Endometrium (tissue), 2 donors: Measurements from ENCODE around the gene RAB6B.

Source experiments
- FAIRE-seq: peaks from 2 replicates; lab custom pipeline; 2012; peaks lifted over from hg19 to GRCh38; lab: Jason Lieb, UNC
- donor health status: control.
- donor health status: control.

The RAB6B gene

DNA sequence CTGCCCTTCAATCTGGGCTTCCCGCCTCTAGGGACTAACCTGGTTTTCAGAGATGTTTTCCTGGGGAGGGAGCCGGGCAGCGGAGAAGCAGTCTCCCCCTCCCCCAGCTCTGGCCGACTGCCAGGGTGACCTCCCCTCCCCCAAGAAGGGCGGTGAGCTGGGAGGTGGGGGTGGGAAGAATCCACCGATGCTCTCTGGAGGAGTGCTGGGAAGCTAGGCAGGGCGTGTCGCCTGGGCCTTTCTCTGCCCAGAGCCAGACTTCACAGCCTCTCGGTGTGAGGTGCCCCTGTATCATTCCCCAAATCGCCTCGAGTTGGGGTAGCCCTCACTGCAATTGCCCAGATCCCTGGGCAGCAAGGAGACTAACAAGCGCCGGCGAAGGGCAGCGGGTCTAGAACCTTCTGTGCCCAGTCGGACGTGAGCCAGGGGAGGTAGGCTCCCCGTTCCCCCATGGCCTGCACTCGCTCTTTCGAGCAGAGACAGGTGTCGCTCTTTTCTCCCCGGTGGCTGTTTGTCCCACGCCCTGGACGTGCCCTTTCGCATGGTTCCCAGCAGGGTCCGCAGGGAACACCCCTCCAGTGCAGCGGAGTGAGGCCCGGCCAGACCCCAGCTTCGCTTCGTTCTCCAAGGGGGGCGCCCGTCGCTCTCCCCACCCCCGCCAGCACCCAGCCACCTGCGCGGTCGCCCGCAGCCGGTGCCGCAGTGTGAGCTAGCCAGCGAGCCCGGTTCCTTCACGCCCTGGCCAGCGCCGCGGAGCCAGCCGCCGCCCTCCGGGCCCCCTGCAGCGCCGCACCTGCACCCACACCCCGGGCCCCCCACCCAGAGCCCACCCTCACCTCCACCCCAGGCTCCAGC, 1.1 kb downstream of the RAB6B start:
- no peak for FAIRE-seq

DNA sequence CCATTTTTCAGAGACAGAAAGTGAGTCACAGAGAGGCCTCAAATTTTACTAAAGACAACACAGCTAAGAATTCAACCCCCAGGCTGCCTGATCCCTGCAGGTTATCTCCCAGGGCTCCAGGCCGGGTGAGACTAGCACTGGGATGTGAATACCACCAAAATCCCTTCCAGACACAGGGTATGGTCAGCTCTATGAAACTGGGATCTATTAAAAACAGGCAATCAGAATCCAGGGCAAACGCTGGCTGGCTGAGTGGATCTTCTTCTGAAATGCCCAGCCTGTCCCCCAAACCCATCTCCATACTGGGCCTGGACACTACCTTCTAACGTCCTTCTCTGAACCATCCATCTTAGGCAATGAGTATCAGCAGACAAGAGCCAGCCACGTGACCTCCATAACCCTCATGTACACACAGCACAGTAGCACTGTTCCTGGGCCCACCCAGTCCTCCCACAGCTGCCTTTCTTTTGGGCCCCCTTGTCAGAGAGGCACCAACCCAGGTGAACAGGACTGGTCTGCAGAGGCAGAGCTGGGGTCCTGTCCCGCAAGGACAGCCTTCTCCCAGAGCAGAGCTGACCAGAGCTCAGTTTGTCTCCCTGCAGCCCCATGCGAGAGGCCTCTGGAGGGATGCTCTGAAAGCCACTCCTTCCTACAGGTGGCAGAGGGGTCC, 1.9 kb downstream of the RAB6B start:
- FAIRE-seq, result no peak

DNA sequence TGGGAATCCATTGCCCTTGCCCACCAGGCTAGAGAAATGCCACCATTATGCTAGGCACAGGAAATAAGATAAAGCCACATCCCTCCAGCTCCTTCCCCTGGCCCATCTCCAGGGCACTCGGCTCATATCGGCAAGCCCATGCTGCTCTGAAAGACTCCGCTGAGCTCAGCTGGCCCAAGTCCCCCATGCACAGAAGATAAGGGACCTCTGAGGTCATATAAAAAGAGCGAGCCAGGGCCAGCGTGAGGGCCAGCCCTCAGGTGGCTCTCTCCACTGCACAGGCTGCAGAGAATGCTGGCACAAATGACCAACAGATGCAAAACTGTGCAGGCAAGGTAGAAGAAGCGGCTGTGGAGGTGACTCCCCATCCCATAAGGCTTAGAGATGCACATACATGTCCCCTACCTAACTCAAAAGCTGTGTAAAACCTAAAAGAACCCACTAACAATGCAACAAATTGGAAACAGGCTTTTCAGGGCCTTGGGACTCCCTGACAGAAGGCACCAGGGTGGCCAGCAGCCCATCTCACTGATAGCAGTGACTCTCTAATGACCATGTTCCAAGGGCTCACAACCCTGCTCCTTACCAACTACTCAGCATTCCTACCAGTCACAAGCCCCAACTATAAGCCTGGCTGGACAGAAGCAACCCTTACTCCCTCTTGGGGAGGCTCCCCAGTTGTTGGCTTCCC, 3.0 kb downstream of the RAB6B start:
- no peak for FAIRE-seq

DNA sequence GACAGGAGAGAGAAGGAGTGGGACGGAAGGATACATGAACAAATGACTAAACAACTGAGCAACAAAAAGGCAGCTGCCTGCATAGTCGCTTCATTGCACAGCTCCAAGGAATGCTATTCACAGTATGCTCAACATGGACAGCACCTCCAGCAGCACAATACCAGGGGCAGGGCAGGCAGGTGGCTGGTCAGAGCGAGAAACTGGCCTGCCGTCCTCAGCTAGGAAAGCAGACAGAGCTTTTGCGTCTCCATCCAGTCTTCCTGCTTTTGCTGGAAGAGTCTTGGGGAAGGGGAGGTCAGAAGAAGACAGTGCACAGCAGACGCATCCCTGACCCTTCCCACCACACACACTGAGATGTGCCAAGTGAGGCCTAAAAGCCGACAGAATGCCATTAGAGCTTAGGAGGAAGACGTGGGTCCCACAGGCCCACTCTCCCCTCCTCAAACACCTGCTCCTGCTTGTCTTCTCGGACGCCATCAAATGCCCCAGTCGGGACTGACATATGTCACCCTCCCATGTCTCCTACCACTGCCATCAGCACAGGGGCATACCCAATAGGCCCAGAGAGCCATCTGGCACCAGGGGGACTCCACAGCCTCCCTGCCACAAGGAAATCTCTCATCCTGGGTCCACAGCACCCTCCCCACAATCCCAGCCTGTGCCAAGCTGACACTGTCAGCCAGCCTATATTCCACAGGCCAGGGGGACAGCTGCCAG, 3.9 kb downstream of the RAB6B start:
- FAIRE-seq, result no peak

DNA sequence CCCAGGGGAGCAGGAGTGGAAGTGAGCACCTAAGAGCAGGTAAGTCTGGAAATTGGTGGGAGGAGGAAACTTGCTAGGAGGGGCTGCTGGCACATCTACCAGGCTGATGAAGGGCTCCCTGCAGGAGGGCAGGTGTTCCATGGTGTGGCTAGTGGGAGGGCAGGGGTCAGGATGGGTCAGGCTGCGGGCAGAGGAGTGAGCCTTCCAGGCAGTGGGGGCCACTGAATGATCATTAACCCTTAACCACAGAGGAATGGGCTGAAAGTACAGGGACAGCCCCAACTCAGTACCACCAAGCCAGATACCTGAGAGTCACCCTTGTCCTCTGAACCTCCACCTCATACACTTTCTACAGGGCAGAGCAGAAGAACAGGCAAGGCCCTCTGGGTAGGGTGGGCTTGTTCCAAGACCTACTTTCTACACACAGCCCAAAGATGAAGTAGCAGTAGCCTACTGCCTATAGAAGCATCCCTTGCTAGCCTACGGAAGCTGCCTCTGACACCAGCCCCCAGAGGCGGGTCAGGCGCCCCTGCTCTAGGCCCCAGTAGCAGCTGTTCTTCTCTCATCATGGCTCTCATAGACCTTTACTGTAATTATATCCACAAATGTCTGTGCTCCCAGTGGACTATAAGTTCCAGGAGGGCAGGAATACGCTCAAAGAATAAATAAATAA, 4.6 kb downstream of the RAB6B start:
- no peak for FAIRE-seq

DNA sequence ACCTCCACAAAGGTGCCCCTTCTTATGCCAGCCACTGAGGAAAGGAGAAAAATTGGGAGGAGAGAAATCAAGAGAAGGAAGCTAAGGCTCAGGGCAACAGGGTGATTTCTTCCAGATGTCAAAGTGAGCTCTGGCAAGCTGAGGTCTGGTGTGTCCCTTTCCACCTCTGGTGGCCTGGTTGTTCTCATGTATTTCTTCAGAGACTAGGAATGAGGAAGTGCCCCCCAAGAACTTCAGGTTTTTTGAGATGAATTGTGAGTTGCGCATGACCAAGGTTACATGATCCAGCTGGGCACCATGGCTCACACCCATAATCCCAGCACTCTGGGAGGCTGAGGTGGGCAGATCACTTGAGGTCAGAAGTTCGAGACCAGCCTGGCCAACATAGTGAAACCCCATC, 5.6 kb downstream of the RAB6B start:
- no peak for FAIRE-seq

DNA sequence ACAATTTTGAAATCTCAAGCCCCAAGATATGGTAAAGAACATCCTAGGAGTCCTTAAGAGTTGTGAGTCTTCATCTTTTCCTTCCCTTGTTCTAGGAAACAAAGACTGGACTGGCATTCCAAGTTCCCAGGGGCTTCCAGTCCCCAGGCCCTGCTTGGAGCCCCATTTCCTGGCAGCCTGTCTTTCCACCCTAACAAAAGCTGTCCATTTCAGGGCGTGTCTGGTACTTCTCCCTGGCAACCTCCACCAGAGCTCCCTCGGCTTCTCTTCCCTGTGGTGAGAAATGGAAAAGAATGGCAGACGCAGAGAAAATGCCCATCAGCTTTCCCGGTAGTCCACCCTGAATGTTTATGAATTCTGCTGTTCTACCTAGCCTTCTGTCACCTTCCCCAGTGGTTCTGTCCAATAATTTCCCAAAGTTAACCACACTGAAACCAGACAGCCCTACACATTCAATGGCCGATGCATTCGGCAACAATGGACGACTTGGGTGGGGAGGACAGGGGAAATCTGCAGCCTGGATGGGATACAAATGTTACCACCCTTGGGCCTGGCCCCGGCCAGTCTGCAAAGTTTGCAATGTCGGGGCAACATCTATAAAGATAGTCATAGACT, 6.8 kb downstream of the RAB6B start:
- no peak for FAIRE-seq

DNA sequence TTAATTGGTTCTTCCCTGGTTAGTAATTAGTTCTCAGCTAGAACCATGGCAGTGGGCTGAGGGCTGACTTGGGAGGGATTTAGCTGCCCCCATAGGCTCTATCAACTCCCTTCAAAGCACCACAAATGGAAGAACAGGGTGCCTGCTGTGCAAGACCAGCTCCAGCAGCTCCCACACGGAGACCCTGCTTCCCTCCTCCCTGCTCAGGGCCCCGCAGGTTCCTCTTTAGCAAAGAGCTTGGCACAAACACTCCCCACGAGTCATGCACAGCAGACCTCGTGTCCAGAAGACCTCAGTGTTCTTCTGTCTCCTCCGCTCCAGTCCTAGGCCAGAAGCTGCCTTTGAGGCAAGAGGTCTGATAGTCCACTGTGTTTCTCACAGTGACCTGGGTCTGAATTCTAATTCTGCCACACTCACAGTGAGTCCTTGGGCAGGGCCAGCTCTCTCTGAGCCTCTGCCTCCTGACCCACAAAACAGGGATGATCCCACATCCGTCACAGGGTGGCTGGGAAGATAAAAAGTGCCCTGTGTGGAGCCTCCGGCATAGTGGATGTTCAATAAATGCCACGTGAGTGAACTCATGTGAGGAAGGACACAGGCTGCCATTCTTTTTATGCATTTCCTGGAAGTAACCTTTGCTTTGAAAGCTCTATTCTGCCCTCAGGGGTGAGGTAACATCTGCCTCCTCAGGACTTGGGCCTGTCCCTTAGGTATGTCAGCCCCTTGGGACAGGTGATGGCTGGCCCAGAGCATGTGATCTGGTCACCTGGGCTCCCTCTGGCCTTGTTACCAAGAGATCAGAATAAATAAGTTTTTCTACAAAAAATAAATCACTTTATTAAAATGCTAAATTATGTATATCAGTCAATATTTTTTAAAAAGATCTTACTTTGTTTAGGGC, 7.6 kb downstream of the RAB6B start:
- no peak for FAIRE-seq

DNA sequence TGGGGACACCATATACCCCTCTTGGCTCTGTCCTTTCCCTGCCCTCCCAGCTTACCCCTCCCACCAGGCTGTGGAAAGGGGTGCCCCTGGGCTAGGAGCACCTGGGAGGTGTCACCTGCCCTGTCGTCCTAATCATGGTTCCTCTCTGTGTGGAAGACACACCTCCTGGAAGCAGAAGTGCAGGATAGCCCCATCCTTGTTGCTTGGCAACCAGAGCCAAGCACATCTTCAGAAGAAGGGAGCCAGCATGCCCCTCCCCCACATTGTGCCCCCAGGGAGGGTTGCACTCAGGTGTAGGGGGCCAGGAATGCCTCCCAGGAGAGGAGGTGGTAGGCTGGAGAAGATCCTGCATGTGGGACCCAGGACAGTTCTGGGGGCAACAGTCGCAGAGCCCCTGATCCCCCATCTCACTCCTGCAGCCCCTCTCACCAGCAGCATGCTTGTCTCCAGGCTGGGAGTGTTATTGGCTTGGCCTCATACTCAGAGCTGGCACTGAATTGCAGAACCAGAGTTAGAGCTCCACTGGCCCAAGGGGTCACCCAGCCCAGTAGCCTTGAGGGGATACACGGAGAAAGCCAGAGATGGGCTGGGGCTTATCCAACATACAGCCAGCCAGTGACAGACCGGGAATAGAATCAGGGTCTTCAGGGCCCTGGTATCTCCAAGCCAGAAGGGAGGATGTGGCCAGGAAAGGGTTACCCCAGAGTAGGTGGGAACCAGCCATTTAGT, 8.4 kb downstream of the RAB6B start:
- FAIRE-seq, result no peak

DNA sequence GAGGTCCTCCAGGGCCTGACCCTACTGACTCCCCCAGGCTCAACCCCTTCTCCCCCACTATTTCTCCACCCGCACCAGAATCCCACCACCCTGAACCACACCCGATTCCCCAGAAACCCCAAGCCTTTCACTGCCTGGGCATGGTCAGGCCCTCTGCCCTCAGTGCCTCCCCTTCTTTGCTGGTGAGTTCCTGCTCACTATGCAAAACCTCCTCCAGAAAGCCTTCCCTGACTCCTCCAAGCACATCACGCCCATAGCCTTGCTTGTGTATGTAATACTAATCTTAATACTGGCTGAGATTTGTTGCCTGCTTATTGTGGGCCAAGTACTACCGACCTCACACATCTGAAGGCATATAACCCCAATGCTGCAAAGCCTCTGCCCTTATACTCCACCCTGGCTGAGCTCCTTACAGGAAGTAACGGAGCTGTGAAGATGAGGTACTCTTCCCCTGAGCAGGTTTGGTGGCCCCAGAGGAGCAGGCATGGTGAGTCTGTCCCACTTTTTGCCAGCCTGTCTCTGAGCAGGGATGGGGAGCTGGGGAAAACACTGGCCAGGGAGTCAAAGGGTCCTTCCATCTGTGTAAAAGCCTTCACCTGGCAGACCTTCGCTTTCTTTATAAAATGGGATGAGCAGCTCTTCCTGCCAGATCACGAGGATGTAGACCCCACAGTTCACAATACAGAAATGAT, 9.5 kb downstream of the RAB6B start:
- no peak for FAIRE-seq

DNA sequence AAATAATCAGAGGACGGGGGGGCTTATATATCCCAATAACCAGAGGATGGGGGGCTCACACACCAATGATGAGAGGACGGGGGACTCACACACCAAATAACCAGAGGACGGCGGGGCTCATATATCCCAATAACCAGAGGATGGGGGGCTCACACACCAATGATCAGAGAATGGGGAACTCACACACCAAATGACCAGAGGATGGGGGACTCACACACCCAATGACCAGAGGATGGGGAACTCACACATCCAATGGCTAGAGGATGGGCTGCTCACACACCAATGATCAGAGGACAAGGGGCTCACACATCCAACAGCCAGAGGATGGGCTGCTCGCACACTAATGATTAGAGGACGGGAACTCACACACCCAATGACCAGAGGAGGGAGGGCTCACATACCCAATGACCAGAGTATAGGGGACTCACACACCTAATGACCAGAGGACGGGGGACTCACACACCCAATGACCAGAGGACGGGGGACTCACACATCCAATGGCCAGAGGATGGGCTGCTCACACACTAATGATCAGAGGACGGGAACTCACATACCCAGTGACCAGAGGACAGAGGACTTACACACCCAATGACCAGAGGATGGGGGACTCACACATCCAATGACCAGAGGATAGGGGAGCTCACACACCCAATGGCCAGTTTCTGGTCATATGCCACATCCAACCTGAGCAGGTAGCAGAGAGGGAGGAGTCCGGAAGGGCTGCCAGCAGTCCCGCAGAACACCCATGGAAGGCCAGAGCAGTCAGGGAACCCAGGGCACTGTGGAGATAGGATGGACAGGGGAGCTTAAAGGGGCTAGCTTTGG, 10.6 kb downstream of the RAB6B start:
- FAIRE-seq, result no peak

DNA sequence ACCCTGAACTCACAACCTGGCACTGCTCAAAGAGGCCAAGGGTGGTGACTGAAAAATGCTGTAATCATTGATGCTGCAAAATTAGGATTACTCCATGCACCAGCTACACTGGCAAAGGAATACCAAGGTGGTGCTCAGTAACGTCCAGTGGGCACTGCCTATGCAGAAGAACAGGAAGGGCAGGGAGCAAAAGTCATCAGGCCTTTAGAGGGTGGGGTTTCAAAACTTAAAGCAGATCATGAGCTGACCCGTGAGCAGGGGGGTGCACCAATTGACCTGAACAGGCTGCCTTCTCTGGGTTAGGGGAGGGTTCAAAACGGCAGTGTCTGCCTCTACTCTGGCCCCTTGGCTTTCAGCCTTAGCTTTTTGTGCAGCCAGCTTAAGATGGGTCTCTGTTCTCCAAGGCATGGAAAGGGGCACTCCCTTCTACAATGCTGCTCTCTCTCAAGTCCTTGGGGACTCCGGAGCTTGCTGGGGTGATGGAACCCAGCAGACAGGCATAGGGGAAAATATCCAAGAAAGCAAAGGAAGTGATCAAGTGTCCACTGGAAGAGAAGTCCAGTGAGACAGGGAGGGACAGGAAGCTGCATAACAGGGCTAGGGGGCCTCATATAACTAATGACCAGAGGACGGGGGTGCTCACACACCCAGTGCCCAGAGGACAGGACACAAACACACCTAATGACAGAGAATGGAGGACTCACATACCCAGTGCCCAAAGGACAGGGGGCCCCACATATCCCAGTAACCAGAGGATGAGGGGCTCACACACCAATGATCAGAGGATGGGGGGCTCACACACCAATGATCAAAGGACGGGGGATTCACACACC, 11.4 kb downstream of the RAB6B start:
- no peak for FAIRE-seq

DNA sequence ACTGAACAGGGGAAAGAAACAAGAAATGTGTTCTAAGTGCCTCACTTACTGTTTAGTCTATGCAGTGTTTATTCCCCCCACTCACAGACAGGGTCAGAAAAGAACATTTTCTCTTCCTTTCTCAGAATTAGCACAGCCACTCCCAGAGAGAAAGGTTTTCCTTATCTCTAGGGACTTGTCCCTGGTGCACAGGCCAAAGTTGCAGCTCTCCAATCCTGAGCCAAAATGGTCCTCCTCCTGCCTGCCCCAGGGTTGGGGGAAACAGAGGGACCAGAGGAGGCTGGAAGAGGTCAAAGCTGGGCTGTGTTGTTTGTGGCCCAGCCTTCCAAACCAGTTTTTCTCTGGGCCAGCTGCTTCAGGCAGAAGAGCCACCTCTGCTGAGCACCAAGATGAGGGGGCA, 12.0 kb downstream of the RAB6B start:
- no peak for FAIRE-seq

DNA sequence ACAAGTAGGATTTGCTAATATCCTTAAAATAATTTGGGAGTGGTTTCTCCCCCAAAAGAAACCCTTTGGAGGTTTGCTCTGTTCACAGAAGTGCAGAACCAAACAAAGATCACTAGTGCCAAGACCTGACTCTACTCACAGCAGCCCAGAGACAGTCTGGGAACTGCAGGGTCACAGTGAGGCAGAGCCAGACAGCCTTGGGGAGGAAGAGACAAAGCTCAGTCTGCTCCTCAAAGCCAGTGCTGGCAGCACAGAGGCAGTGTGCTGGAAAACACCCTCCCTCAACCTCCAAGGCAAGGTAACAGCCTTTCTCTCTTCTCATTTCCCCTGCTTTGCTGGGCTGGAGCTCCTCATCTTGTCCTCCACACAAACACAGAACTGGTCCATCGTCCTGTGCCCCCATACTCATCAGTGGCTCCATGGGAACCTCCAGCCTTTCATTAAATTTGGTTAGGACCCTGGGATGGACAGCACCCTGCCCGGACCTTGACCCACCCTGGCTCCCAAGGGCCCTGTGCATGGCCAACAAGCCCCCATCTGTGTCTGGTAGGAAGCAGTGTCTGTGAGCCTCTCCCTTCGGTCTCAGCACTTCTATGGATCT, 12.6 kb downstream of the RAB6B start:
- FAIRE-seq, result no peak

DNA sequence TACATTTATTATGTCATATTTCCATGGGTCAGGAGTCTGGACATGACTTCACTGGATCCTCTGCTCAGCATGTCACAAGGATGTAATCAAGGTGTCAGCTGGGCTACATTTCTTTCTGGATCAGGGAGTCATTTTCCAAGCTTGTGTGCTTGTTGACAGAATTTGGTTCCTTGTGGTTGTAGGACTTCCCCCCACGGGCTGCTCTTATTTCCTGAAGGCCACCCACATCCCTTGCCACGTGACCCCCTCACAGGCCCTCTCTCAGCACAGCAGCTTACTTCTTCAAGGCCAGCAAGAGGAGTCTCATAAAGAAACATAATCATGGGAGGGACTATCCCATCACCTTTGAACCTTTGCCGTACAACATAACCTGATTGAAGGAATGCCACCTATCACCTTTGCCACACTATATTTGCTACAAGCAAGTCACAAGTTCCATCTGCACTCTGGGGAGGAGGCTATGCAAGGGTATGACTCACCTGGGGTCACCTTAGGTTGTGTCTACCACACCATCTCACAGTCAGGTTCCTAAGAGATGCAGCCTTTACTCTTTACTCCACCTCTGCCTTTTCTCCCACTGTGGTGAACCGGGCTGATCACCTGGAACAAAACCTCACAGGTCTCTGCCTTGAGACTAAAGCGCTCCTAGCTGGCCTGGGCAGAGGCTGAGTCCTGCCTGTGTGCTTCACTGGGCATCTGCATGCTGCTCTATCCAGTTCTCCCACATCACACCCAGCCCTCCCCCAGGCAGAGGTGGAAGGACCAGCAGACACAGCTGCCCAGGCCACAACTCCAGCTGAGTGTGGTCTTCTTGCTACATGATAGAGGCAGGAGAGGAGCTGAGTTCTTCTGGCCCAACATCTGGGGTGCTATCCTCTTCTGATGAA, 13.5 kb downstream of the RAB6B start:
- FAIRE-seq, result no peak

DNA sequence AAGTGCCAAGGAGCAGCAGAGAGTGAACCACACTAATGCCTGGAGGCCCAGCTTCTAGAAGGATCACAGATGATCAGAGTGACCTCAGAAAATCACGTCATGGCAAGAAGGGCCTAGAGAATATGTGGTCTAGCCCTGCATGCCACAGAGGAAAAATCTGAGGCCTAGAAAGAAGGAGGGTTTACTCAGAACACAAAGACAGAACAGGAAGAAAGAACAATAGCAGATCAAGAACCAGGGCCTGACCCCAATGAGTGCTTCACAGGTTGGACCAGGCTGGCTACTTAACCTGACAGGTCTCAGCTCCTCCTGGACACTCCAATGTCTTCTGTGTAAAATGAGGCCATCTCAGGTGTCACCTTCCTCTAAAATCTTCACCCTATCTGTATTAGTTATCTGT, 14.2 kb downstream of the RAB6B start:
- FAIRE-seq, result no peak
